SIG-M5 treated with dmso at 0.1 percent for 504 hours (cell line): ENCODE results near the gene PRND.
"Not testable (repeated sequence)": the region's sequence is repeated elsewhere in the genome, so short reads cannot be mapped to it uniquely, and the experiment has no call there.

Source experiments
- DNase-seq: peaks from one replicate; lab custom pipeline; 2025; ENCODE audit not compliant: unreplicated experiment; lab: John Stamatoyannopoulos, UW

The PRND gene

DNA sequence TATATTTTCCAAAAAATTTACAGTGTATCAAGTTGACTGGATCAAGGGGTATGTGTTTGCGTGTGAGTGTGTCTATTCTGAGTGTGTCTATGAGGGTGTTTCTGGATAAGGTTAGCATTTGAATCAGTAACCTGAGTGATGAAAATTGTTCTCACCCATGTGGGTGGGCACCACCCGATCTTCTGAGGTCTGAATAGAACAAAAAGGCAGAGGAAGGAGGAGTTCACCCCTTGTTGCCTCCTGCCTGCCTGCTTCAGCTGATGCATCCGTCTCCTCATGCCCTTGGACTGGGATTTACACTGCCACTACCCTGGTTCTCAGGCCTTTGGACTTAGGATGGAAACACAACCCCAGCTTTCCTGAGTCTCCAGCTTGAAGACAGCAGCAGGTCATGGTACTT is 13.7 kb upstream of the PRND start:
- DNase-seq, result no peak

DNA sequence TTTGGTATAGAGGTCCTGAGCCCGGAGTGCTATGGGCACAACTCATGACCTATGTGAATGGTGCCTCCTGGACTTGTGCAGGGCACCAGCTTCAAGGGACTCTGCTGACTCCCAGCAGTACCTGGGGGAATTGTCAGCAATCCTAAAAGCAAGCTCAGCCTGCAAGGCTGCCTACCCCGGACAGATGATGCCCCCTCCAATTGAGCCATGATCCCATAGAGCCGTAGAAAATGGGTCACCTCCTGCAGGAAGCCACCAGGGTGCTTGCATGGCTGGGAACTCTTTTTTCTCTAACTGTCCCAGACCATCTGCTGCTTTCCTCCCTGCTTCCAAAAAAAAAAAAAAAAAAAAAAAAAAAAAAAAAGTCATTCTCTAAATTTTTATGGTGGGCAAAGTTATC is 12.9 kb upstream of the PRND start:
- no peak for DNase-seq

DNA sequence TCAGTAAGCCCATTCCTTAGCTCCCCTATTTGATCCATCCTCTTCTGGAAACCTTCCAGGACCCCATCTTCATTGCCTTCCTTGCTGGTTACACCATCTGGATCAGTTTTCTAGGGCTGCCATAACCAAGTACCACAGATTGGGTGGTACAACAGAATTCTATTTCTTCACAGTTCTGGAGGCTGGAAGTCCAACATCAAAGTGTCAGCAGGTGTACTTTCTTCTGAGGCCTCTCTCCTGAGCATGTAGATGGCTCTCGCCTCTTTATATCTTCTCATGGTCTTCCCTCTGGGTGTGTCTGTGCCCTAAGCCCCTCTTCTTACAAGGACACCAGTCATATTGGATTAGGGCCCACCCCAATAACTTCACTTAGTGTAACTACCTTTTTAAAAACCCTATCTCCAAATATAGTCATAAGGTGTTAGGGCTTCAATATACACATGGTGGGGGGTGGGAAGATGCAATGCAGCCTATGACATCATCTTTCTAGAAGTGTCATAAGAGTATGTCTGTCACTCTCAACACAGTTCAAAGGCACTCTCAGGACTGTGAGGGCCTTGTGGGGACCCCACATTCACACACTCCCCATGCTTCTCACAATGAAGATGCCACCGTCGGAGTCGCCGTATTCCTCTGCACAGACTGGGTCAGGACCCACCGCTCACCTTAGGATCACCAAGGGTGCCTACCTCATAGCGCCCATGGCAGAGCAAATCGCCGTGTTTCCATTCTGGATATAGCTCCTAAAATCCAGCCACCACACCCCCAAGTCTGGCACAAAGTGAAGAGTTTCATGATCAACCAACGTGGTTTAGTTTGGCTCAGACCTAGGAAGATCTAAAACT is 12.2 kb upstream of the PRND start:
- DNase-seq, result no peak

DNA sequence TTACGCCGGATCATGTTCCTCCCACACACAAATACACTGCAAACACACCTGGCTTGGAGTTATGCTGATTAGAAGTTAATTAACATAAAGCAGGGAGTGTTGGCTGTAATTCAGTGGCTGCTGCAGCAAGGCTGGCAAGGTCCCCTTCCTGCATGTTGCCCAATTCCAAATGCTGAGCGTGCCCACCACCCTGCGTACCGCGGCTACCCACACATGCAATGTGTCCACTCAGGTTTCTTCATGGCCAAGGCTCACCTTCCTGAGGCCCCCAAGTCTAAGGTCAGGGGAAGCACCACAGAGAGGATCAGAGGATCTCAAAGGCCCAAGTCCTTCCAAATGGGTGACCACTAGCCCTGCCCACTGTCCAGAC is 11.6 kb upstream of the PRND start:
- no peak for DNase-seq

DNA sequence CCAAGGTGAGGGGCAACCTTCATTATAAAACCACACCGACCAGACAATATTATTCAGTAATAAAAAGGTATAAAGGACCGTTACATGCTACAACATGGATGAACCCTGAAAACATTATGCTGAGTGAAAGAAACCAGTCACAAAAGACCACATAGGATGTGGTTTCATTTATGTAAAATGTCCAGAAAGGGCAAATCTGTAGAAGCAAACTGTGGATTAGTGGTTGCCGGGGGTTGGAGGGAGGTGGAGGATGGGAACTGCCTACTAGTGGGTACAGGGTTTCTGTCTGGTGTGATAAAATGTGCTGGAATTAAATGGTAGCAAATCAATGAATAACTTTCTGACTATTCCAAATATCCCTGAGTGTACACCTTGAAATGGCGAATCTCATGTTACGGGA is 10.2 kb upstream of the PRND start:
- no peak for DNase-seq

DNA sequence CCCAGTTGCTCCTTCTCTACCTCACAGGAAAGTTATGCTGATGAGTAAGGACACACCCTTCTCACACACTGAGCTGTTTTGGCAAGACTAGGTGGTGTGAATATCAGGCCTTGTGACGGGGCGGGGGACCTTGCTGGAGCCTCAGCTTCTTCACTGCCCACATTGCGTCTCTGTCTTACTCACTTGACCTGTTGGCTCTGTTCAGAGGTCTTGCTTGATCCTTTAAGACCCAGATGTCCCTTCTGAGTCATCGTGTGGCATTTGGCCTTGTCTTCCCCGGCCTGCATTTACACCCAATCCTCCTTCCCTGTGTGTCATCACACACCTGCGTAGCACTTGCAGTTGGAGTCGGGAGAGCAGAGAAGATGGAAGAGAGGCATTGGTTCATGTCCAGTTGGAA is 8.3 kb upstream of the PRND start:
- DNase-seq, result no peak

DNA sequence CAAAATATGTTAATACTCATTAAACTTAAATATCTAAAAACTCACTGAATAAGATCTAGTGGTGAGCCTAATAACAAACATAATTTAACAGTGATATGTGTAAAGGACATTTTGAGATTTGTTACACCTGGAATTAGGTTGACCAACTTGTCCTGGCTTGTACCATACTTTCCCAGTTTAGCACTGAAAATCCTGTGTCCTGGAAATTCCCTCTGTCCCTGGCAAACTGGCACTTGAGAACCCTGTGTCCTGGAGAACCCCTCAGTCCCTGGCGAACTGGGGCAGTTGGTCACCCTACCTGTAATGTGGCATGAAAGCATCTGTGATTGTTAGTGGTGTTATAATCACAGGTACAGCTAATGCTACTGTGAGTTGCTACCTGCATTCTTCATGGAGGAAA is 6.9 kb upstream of the PRND start:
- no peak for DNase-seq

DNA sequence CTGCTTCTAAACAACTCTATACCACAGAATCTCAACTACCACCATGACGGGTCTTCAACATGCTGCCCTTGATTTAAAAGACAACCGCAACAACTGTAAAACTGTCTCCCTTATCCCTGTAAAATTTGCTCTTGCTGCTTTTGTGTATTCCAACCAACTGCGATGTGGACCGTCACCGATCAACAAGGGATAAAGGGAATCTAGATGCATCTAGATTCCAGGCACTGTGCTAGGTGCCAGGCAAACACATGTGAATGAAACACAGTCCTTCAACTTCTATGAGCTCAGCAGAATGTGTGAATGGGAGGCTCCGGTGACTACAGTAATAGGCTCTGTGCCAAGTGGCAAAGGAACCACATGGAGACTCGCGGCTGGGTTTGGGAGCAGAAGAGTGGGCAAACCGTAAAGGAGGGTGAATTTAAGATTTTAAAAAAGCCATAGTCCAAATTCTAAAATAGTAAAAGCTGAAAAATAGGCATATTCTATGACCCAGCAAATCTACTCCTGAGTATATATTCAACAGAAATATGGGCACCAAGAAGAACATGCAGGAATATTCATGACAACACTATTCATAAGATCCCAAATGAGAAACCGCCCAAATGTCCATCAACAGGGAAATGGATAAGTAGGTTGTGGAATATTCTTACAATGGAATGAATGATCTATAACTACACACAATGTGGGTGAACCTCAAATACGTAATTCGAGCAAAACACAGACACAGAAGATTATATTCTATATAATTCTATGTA is 3.7 kb upstream of the PRND start:
- DNase-seq, result no peak

DNA sequence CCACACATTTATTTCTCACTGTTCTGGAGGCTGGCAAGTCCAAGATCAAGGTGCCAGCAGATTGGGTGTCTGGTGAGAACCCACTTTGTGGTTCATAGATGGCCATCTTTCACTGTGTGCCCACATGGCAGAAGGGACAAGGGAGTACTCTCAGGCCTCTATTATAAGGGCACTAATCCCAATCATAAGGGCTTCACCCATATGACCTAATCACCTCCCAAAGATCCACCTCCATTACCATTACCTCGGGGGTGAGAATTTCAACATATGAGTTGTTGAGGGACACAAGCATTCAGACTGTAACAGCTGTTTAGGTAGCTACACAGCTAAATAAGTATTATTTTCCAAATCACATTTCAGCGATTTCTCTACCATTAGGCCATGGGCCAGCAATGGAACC is 2.5 kb upstream of the PRND start:
- DNase-seq, result no peak

DNA sequence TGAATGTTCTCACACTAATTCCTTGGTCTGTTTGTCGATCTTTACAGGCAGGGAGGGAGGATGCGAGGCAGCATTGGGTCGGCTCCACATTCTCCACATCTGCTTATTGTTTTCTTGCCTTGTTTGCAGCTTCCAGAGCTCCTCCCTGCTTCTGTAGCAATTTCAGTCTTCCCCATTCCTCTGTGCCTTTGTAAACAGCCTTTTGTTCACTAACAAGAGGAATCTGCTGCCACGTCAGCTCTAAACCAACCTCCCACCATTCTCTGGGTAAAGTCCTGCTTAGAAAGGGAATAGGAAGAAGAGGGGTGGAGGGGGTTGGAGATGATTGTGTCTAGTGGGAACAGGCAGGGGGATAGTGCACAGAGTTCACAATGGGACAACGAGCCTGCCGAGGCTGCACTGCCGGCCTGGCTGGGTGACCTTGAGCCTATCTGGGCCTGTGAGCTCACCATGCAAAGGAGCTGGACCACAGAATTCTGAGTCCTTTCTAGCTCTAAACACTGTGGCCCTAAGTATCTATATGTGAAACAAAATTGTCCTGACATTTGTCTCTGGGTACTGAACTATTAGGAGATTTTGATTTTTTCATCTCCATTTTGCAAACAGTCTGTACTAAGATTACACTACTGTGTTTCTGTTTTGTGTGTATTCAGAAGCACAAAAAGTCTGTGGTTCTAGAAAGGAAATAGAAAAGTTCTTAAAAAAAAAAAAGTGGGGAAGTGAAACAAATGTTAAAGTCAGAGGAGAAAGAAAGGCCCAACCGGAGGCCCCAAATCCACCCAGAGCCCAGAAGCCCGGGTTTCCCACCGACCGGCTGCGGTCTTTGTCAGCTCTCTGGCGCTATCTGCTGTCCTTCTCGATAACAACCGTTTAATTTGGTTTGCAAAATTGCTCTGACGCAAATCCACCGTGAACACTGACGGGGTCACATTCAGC is 1.4 kb upstream of the PRND start:
- DNase-seq, result peak; percentile 98

DNA sequence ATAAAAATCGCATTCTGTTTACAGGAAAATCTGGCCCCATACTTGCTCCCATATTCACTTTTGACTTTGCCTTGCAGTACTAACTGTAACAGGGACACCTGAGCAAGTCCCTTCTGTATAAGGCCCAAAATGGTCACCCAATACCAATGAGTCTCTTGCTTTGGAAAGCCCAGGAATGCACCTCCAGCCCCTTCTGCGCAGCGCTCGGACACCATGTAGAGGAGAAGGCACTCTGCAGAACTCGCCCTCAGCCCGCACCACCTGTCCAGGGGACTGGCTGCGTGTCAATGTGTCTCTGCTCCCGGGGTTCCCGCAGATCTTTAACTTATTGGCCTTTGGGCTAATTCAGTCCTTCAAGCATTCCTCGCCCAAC is 746 bp upstream of the PRND start:
- no peak for DNase-seq

DNA sequence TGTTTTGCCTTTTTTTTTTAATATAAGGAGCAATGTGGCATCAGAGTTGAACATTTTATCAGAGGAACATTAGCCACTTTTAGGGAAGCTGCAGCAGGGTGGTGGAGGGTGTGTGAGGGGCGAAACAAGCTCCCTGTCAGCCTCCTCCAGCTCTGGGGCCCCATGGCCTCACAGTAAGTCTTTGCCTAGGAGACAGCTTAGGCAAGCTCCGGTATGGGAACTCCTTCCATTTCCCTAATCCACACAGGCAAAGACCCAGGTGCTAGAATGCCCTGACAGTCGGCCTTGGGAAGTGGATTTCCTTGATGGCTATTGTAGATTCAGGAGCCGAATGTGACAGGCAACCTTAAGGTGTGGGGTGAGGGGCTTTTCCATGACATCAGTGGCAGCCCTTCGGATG is 862 bp downstream of the PRND start:
- DNase-seq, result no peak

DNA sequence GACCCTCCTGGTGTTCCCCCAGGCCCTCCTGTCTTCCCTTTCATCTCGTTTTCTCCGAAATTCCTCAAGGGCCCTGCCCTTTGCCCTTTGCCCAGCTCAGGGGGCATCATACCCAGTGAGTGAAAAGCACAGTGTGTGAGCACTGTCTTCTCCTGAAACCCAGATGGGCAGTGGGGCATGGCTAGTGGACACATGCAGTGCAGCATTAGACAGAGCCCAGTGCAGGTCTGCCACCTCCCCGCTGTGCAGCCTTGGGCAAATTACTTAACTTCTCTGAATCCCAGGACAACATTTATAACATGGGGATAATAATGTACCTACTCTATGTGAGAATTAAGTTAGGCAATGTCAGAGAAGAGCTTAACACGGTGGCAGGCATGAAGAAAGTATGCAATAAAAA is 1.3 kb downstream of the PRND start:
- no peak for DNase-seq

DNA sequence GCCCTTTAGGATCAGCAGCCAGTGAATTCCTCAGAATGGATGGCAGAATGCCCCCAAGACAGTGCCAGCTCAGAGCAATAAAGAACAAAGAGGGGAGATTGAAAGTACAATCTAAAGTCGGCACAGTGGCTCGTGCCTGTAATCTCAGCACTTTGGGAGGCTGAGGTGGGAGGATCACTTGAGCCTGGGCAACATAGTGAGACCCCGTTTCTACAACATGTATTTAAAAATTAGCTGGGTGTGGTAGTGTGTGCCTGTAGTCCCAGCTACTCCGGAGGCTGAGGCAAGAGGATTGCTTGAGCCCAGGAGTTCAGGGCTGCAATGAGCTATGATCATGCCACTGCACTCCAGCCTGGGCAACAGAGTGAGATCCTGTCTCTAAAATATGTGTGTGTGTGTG is 1.8 kb downstream of the PRND start:
- not testable (repeated sequence) for DNase-seq

DNA sequence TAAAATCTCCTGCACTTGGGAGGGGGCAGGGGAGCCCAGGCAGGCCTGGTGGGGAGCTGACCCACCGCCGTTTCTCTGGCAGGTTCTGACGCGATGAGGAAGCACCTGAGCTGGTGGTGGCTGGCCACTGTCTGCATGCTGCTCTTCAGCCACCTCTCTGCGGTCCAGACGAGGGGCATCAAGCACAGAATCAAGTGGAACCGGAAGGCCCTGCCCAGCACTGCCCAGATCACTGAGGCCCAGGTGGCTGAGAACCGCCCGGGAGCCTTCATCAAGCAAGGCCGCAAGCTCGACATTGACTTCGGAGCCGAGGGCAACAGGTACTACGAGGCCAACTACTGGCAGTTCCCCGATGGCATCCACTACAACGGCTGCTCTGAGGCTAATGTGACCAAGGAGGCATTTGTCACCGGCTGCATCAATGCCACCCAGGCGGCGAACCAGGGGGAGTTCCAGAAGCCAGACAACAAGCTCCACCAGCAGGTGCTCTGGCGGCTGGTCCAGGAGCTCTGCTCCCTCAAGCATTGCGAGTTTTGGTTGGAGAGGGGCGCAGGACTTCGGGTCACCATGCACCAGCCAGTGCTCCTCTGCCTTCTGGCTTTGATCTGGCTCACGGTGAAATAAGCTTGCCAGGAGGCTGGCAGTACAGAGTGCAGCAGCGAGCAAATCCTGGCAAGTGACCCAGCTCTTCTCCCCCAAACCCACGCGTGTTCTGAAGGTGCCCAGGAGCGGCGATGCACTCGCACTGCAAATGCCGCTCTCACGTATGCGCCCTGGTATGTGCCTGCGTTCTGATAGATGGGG is 3.0 kb downstream of the PRND start:
- no peak for DNase-seq

DNA sequence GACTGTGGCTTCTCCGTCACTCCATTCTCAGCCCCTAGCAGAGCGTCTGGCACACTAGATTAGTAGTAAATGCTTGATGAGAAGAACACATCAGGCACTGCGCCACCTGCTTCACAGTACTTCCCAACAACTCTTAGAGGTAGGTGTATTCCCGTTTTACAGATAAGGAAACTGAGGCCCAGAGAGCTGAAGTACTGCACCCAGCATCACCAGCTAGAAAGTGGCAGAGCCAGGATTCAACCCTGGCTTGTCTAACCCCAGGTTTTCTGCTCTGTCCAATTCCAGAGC is 3.5 kb downstream of the PRND start:
- DNase-seq, result no peak

DNA sequence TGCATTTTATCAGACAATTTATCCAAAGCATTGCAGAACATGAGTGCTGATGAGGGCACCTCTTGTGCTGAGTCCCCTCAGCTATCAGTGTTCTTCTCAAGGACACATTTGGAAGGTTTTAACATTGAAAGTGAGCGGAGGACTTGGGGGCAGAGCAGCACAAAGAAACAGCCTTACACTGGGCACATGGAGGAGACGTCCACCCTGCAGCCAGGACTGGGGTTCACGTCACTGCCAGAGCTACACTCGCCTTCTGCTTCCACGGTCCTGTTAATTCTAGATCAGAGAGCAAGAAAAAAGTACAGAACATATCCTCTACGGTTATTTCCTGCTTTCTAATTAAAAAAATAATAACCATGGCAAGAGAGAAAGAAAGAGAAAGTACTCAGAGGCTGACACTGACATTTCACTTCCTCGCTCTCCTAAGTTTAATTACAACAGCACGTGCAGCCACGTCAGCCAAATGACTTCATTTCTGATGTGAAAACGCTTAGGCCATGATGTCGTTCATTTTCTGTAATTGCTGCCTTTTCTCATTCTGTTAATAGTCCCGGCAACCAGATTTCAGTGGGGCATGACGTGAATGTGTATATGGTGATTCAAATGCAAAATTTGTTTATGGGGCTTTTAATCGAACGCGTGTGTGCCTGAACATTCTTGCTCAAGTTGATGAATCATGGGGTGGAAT is 5.1 kb downstream of the PRND start:
- DNase-seq, result peak; percentile 50

DNA sequence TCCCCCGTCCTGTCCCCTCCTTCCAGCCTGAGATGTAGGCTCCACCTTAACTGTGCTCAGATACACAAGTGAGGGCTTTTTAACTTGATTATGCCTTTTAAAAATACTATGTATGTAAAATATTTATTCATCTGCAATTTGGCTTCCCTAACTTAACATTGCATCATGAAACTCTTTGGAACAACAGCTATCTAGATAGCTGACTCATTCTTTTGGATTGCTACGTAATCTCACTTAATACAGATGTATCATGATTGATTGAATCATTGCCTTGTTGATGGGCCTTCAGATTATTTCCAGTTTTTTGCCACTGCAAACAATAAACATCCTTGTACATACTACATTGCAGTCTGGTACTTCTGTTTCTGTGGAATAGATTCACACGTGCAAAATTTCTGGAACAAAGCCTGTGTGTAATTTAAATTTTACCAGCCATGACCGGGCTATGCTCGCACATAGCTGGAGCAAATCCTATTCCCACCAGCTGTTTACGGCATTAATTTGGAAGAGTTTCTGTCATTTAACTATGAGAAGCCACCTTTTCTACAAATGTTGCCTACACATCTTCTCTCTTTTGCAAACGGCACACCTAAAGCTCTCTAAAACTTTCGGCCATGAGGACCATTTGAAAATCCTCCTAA is 6.5 kb downstream of the PRND start:
- no peak for DNase-seq

DNA sequence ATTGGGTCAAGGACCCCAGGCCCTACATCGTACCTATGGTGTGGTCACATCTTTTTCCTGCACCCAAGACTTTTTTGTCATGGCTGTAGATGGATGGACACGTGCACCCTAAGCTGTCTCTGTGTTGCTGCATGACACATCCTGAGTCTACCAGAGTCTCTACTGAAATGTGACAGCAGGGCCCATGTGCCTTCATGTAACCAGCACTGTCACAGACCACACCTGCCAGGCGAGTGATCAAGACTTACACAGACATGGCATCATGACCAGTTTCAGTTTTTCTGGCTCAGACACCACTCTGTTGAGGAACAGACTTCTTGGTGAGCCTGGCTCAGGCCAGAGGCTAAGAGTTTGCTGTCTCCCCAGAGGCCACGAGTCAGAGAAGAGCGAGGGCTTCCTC is 7.6 kb downstream of the PRND start:
- no peak for DNase-seq

DNA sequence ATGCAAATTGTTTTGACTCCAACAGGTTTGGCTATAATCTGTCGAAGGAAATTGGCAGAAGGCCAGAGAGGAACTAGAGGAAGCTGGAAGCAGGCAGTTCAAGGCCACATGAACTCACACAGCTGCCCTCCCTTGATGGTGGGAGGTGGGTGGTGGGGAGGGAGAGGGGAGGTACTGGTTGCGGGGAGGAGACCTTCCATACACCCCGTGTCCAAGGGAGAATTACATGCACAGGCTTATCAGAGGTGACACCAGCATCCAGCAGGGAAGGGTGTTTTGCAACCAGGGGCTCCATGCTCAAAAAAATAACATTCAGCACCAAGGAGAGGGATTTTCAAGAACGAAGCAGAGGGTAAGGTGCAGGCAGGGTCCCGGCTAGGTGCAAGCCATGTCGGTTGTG is 9.1 kb downstream of the PRND start:
- DNase-seq, result peak; percentile 43
